Measurements from ENCODE around the gene JAM3.
"Not testable (repeated sequence)": the region's sequence is repeated elsewhere in the genome, so short reads cannot be mapped to it uniquely, and the experiment has no call there.

The JAM3 gene

GRCh38 chr11:134062265-134063123 is 6.4 kb upstream of the JAM3 start:
- DNase-seq: no peak

DNA sequence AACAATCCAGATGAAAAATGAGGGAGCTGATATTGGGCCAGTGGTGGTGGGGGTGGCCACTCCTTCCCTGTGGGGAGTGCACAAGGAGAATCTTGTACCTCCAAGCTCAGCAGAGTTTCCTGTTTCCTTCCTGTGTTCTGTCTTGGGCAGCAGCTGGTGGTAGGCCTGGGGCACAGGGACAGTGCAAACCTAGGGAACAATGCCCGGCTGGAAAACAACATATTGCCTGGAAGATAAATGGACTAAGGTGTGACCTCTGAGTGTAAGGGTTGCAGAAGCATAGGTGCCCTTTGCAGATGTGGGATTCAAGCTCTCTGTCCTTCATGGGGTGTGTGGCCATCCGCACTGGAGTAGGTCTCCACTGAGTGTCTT is 5.8 kb upstream of the JAM3 start:
- DNase-seq: no peak

DNA sequence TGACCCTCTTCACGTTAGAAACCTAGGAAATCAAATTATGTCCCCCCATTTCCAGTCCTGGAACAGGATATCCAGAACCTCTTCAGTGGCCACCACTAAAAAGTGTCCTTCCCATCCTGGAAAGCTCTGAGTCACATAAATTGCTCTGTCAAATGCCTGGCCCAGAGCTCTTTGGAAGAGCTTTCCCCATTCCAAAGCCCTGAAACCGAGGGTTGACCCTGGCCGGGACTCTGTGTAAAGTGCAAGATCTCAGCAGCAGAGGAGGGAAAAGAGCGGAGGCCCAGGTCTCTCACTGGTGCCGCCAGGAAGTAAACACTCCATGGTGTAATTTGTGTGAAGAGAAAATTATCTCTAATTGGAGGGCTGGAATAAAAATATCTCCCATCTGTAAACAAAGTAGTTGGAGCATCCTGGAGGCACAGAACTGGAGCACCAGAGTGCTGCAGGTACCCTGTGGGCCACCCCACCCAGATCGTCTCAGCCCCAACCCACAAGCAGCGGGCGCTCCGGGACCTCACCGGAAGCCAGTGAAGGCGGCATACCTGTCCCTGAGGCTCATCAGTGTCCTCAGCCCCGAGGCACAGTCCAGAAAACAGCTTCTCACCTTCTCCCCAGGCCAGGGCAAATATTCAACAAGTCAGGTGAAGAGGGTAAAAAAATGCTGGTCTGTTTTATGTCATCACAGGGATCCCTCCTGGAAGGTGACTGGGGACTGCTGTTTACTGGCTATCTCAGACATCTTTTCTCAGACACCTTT is 4.7 kb upstream of the JAM3 start:
- DNase-seq: no peak

- DNase-seq: no peak
These were observed 3.5 kb upstream of the JAM3 start for GRCh38 chr11:134065381-134065780.

DNA sequence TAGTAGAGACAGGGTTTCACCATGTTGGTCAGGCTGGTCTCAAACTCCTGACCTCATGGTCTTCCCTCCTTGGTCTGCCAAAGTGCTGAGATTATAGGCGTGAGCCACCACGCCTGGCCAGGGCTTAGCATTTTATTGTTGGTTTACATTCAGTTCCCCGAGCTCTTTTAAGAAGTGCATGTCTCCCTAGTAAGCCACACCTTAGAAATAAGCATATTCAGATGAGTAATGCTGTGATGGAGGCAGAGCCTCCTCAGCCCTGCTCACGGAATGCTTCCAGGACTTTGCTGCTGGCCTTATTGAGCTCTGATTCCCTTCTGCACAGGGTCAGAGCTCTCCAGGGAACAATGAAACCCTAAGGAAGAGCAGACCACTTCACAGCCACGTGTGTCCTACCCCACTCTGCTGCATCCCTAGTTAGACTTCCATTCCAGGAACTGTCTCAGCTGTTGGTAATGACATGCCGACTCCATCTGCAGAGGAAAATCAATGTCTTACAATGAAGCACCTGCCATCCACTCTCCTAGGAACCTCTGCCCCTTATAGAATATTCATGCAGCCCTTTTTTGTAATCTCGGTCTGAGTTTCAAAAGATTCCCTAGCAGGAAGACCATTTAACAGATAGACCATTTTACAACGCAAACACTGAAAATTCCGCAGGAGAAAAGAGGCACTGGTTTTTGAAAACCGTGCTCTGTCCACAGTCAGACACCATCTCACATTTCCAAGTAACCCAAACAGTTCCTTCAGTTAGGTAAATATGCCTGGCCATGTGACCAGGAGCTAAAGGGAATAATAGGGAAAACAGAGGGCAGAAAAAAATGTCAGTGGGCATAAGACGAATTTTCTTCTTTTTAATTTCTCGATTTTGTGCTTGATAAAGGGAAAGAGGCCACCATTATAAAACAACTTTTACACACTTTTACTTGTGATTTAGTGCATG is 1.7 kb upstream of the JAM3 start:
- no peak for DNase-seq

DNA sequence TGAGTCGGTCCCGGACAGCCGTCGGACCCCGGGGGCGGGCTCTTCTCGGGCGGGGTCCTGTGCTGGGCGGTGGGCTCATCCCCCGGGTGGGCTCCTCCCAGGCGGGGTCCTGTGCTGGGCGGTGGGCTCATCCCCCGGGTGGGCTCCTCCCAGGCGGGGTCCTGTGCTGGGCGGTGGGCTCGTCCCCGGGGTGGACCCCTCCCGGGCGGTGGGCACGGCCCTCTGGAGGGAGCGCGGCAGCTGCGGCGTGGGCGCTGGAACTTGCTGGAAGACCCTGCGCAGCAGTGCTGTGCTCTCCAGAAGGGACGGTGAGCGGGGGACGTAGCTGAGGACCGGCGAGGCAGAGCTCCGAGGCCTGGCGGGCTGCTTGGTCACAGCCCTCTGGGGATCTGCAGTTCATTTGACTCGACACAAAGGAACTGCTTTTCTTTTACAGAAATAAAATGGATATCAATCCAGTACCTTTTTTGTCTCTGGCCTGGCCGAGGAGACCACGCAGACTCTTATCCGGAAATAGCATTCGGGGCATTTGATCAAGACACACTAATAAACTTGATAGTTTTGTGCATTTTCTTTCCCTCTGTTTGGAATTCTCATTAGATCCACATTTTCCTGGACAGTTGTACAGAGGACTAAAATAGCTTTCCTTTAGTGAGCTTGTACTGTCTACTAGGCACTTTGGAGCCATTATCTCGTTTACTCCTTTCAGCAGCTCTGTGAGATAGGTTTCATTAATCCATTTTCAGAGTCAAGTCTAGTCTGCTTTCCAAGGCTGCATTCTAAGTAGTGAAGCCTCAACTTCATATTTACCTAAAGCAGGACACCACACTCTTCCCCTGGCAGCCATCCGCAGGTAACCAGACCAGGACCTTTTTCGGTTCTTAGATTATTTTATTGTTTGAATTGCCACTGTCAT is 812 bp downstream of the JAM3 start:
- DNase-seq: no peak

- DNase-seq: no peak
These were observed 1.5 kb downstream of the JAM3 start for GRCh38 chr11:134070342-134070845.

DNA sequence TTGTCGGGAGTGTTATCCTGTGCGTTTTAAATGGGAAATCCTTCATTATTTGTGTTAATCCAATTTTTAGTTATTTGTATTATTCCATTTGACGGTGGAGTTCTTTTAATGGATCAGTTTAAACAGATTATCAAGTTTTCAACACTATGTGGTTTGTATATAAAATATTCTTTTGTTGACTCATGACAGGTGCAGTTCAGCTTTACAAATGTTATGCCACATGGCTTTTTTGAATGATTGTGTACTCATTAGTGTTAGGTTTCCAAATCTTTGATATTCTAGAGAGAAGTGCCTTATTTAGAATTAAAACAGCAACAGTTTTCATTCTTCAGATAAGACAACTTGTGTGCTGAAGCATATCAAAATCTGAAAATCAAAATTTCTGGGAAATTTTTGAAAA is 2.4 kb downstream of the JAM3 start:
- DNase-seq: no peak

- peak; percentile 70 for DNase-seq
These were observed 3.0 kb downstream of the JAM3 start for GRCh38 chr11:134071766-134072402.

- no peak for DNase-seq
These were observed 4.0 kb downstream of the JAM3 start for GRCh38 chr11:134072844-134073243.

- no peak for DNase-seq
These were observed 5.5 kb downstream of the JAM3 start for GRCh38 chr11:134074346-134074745.

DNA sequence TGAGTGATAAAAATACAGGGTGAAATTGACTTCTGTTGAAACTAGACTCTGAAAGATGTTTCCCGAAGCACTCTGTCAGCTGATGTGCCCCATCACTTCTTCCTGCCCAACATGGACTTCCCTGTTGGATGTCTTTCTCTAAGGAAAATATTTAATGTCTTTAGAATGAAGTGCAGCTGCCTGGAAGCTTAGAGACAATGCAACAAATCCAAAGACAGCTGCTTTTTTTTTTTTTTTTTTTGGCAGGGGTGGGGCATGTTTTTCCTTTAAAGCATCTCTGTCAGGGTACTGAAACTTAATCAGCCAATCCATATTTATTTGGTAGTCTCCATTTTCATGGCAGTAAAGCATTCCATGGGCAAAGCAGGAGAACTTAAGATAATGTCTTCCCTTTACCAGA is 5.9 kb downstream of the JAM3 start:
- no peak for DNase-seq

- DNase-seq: no peak
These were observed 10.4 kb downstream of the JAM3 start for GRCh38 chr11:134079317-134079716.

- DNase-seq: not testable (repeated sequence)
These were observed 12.4 kb downstream of the JAM3 start for GRCh38 chr11:134081258-134081657.

DNA sequence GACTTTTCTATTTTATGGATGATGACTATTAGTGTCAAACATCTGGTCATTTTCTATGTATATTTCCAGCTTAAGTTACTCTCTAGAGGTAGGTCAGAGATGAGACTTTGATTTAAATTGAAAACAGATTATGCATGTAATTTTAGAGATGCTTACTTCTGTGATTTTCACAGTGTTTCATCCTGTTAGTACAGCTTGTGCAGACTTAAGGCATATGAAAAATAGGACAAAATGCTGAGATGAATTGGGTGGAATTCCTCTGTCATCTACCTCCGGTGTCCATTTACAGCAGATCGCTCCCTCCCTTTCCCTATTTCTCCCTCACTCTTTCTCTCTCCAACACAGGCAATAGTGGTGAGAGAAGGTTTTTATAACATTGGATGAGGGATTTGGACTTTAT is 14.1 kb downstream of the JAM3 start:
- no peak for DNase-seq

GRCh38 chr11:134086376-134086775 is 17.5 kb downstream of the JAM3 start:
- no peak for DNase-seq

- not testable (repeated sequence) for DNase-seq
These were observed 23.1 kb downstream of the JAM3 start for GRCh38 chr11:134092006-134092405.

DNA sequence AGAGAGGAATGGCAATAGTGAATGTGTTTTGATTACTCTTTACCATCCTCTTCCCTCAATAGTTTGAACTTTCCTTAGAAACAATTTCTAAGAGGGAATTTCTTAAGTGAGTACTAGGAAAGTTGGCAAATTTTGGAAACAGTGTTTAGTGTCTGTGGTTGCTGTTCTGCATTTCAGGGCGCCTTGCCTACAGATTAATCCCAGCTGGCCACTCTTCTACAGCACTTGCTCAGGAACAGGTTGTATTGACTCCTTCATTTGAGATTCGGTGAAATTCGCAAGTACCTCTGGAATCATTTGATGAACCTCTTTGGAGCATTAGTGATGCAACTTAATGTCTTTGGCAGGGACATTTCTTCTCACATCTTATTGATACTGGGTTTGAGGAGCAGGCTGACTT is 28.3 kb downstream of the JAM3 start:
- no peak for DNase-seq

- no peak for DNase-seq
These were observed 29.8 kb downstream of the JAM3 start for GRCh38 chr11:134098566-134099184.

DNA sequence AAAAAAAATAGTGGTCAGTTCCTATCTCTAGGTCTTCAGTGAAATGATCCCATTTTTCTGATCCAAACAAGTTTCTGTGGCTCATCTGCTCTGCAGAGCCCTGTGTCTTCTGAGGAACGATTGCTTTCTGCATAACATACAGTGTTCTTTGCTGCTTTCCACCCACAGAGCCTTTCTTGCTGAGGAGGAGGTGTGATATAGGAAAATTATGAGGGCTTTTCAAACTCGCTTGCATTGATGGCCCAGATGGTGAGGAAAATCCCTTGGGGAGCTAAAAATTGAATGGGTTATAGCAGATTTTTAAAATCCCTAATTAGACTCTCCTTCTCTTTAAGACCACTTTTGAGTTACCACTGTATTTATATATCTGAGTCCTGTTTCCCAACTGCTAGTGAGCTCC is 31.3 kb downstream of the JAM3 start:
- no peak for DNase-seq

DNA sequence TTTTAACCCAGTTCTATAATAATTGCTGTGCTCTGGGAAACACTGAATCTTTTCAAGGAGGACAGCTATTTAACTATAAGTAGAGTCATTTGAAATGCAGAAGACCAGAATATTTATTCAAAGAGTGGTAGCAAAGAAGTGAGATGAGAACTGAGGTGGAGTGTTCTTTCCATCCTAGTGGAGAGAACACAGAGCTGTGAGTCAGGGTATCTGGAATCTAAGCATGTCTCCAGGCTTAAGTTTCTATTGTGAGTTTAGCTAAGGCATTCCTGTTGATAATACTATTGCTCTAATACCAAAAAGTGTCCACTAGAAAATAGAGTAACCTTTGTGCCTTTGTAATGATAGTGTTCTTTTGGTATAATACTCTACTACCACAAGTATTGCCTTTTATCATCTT is 32.4 kb downstream of the JAM3 start:
- DNase-seq: peak; percentile 4
